Measurements from ENCODE around the gene CYP2U1.

The CYP2U1 gene

GRCh38 chr4:107930821-107931774, at the start of gene CYP2U1:
Gene CYP2U1, plus strand, starts transcription at chr4:107931549. Its CDS starts 95 bp downstream, at chr4:107931644.
- no peak for TF ChIP-seq CTCF (conservative IDR thresholded peaks at IDR 0.05; ENCODE audit: low read depth, low read length)
- peak; percentile 30 for DNase-seq (ENCODE audit: low read depth)
- peak within 1 kb of the TSS; percentile 81 for H3K4me3 ChIP-seq (ENCODE audit: low read length)

GRCh38 chr4:107885865-107886264, 45.5 kb upstream of the CYP2U1 start:
- TF ChIP-seq CTCF (conservative IDR thresholded peaks at IDR 0.05; ENCODE audit: low read depth, low read length) = no peak
- H3K4me3 ChIP-seq (ENCODE audit: low read length) = no peak overlapping the region
- no peak for DNase-seq (ENCODE audit: low read depth)

- no peak overlapping the region for H3K4me3 ChIP-seq (ENCODE audit: low read length)
- TF ChIP-seq CTCF (conservative IDR thresholded peaks at IDR 0.05; ENCODE audit: low read depth, low read length) = no peak
- no peak for DNase-seq (ENCODE audit: low read depth)
Observed at GRCh38 chr4:107888237-107888636, 43.1 kb upstream of the CYP2U1 start.

GRCh38 chr4:107890779-107891178, 40.6 kb upstream of the CYP2U1 start:
- no peak overlapping the region for H3K4me3 ChIP-seq (ENCODE audit: low read length)

GRCh38 chr4:107891299-107891698, 40.0 kb upstream of the CYP2U1 start:
- H3K4me3 ChIP-seq (ENCODE audit: low read length) = no peak overlapping the region
- no peak for DNase-seq (ENCODE audit: low read depth)
- no peak for TF ChIP-seq CTCF (conservative IDR thresholded peaks at IDR 0.05; ENCODE audit: low read depth, low read length)

More at GRCh38 chr4:107890779-107891178, 40.6 kb upstream of the CYP2U1 start:
- TF ChIP-seq CTCF (conservative IDR thresholded peaks at IDR 0.05; ENCODE audit: low read depth, low read length) = no peak
- no peak for DNase-seq (ENCODE audit: low read depth)

- no peak for DNase-seq (ENCODE audit: low read depth)
- H3K4me3 ChIP-seq (ENCODE audit: low read length) = no peak overlapping the region
- no peak for TF ChIP-seq CTCF (conservative IDR thresholded peaks at IDR 0.05; ENCODE audit: low read depth, low read length)
Observed at GRCh38 chr4:107893171-107894137, 37.9 kb upstream of the CYP2U1 start.
